Stimulated activated CD4-positive, alpha-beta T cell treated with anti-CD3 and anti-CD28 coated beads, TNF-alpha, amount 100 ng/mL, for 24 hours (primary cell): ENCODE data around the gene FBXO48.

ENCODE experiments used
- DNase-seq, 3 experiments: peaks; one replicate each; pipeline ENCODE4 v3.0.0-alpha.2; 2020; ENCODE audit warnings: low read depth in 3 of 3

Gene FBXO48

DNA sequence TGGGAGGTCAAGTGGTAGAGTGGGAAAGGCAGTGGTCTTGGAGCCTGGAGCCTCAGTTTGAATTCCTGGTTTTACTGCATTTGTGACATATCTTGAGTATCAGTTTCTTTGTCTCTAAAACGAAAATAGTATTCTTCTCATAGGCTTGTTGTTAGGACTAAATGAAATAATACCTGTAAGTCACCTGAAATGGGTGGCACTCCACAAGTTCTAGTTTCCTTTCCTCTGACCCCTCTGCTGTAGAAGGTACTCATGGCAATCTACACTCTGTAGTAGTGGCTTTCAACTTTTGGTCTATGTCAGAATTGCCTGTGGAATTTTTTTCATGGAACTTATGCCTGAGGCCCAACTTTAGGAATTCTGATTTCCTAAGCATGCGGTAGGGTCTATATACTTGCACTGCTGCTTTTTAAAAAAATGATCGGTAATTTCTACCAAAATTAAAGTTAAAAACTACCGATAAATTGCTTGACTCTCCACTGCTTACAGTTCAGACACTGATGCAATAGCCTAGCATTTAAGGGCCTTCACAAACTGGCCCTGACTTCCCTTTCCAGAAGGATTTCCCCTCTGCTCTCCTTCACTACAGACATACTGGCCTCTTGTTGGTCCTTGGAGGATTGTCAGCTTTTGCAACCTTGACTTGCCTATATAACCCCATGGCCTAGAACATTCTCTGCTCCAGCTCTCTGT is 54.8 kb downstream of the FBXO48 start:
- DNase-seq, result no peak

DNA sequence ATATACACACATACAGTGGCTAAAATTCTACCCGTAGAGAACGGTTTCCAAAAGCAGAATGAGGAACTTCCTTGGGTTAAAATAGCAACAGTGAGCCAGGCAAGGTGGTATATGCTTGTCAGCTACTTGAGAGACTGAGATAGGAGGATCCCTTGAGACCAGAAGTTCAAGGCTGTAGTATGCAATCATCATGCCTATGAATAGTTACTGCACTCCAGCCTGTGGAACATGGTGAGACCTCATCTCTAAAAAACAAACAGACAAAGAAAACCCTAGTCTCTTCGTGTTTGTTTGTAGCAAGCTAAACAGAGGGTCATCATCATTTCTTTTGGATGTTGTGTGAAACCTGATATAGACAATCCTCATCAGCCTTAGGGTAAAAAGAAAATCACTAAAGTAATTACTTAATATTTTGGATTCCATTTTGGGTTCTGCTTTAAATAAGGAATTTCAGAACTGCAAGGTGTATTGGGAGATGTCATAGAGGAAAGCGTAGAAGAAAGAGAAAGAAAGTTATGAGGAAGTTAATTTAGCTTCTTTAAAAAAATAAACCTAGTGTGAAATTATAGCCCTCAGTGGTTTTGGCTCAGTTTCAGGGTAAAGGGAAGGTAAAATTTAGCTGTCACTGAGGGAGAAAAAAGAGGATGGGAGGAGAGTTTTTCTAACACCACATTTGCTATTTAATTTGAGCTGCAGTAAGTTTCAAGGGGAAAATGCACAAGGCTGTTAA is 55.5 kb downstream of the FBXO48 start:
- DNase-seq, result no peak
